ENCODE results near the gene E4F1.

- TF ChIP-seq CTCF (IDR thresholded peaks at IDR 0.05) (no peak), POLR2A (IDR thresholded peaks at IDR 0.05) (no peak), POLR2AphosphoS5 (IDR thresholded peaks at IDR 0.05) (no peak)
Observed at GRCh38 chr16:2187212-2187611, 36.2 kb upstream of the E4F1 start.
